SK-N-SH treated with all-trans-retinoic acid at 6 μM for 48 hours (cell line): ENCODE data around the gene CCDC30.

Experiments used
- ATAC-seq: fragments of 200-7000 bp; cut with Tn5 transposase; 3 replicates; pipeline ENCODE4 v1.9.1; 2020; ENCODE audit warnings: mild to moderate bottlenecking, moderate library complexity
- ARNTL ChIP-seq: fragments of 450-650 bp; formaldehyde crosslinking; IDR thresholded peaks from 2 replicates; pipeline ENCODE4 v1.5.0; 2020; ENCODE audit warnings: low read depth, mild to moderate bottlenecking, moderate library complexity, borderline replicate concordance
- BACH2 ChIP-seq: fragments of 250-450 bp; sonication (Bioruptor Pico); IDR thresholded peaks from 2 replicates; pipeline ENCODE4 v1.9.0; 2021; ENCODE audit warnings: mild to moderate bottlenecking, borderline replicate concordance
- CREB5 ChIP-seq: fragments of 250-450 bp; sonication (Bioruptor Pico); IDR thresholded peaks from 2 replicates; pipeline ENCODE4 v1.5.1; 2020; ENCODE audit warnings: low read depth, mild to moderate bottlenecking, moderate library complexity
- CSDC2 ChIP-seq: fragments of 250-450 bp; sonication (Bioruptor Pico); IDR thresholded peaks from 2 replicates; pipeline ENCODE4 v1.5.0; 2020; ENCODE audit warnings: mild to moderate bottlenecking, moderate library complexity
- CSRNP3 ChIP-seq: fragments of 250-450 bp; sonication (Bioruptor Pico); IDR thresholded peaks from 2 replicates; pipeline ENCODE4 v1.5.1; 2021; ENCODE audit warnings: mild to moderate bottlenecking, moderate library complexity
- ESRRG ChIP-seq: fragments of 250-450 bp; sonication (Bioruptor Pico); IDR thresholded peaks from 2 replicates; pipeline ENCODE4 v1.6.1; 2021; ENCODE audit warnings: mild to moderate bottlenecking
- GLIS3 ChIP-seq: fragments of 250-450 bp; sonication (Bioruptor Pico); IDR thresholded peaks from 2 replicates; pipeline ENCODE4 v1.5.0; 2020; ENCODE audit warnings: mild to moderate bottlenecking, moderate library complexity
- ISL1 ChIP-seq: fragments of 250-450 bp; sonication (Bioruptor Pico); IDR thresholded peaks from 2 replicates; pipeline ENCODE4 v2.1.2; 2022; ENCODE audit warnings: mild to moderate bottlenecking, moderate library complexity
- OSR1 ChIP-seq: fragments of 250-450 bp; sonication (Bioruptor Pico); IDR thresholded peaks from 2 replicates; pipeline ENCODE4 v1.8.0; 2022; ENCODE audit warnings: moderate library complexity, mild to moderate bottlenecking, inconsistent platforms
- PATZ1 ChIP-seq: fragments of 250-450 bp; sonication (Bioruptor Pico); IDR thresholded peaks from 2 replicates; pipeline ENCODE4 v1.8.0; 2020; ENCODE audit warnings: mild to moderate bottlenecking, moderate library complexity, borderline replicate concordance
- POU6F1 ChIP-seq: fragments of 250-450 bp; sonication (Bioruptor Pico); IDR thresholded peaks from 2 replicates; pipeline ENCODE4 v1.8.0; 2021; ENCODE audit warnings: low read depth, mild to moderate bottlenecking, moderate library complexity, borderline replicate concordance
- PPARA ChIP-seq: fragments of 250-450 bp; sonication (Bioruptor Pico); IDR thresholded peaks from 2 replicates; pipeline ENCODE4 v1.5.0; 2020; ENCODE audit warnings: mild to moderate bottlenecking, borderline replicate concordance
- RARB ChIP-seq: fragments of 250-450 bp; sonication (Bioruptor Pico); IDR thresholded peaks from 2 replicates; pipeline ENCODE4 v1.8.0; 2021; ENCODE audit warnings: mild to moderate bottlenecking, moderate library complexity
- SNAI2 ChIP-seq: fragments of 250-450 bp; sonication (Bioruptor Pico); IDR thresholded peaks from 2 replicates; pipeline ENCODE4 v1.5.0; 2020; ENCODE audit warnings: mild to moderate bottlenecking, moderate library complexity
- TCF4 ChIP-seq: fragments of 250-450 bp; sonication (Bioruptor Pico); IDR thresholded peaks from 2 replicates; pipeline ENCODE4 v1.8.0; 2021; ENCODE audit warnings: mild to moderate bottlenecking, moderate library complexity, borderline replicate concordance
- TOX ChIP-seq: fragments of 250-450 bp; sonication (Bioruptor Pico); IDR thresholded peaks from 2 replicates; pipeline ENCODE4 v1.8.0; 2021; ENCODE audit warnings: mild to moderate bottlenecking, moderate library complexity, borderline replicate concordance
- TSHZ2 ChIP-seq: fragments of 250-450 bp; sonication (Bioruptor Pico); IDR thresholded peaks from 2 replicates; pipeline ENCODE4 v1.5.0; 2020; ENCODE audit warnings: mild to moderate bottlenecking, moderate library complexity
- ZC3H10 ChIP-seq: fragments of 250-450 bp; sonication (Bioruptor Pico); IDR thresholded peaks from 2 replicates; pipeline ENCODE4 v1.5.1; 2021; ENCODE audit warnings: mild to moderate bottlenecking, moderate library complexity
- ZFP3 ChIP-seq: fragments of 250-450 bp; sonication (Bioruptor Pico); IDR thresholded peaks from 2 replicates; pipeline ENCODE4 v1.5.0; 2020; ENCODE audit warnings: mild to moderate bottlenecking, moderate library complexity
- ZFP30 ChIP-seq: fragments of 450-650 bp; formaldehyde crosslinking; IDR thresholded peaks from 2 replicates; pipeline ENCODE4 v1.5.0; 2022; ENCODE audit warnings: mild to moderate bottlenecking, moderate library complexity
- ZNF565 ChIP-seq: fragments of 450-650 bp; formaldehyde crosslinking; conservative IDR thresholded peaks from 2 replicates; pipeline ENCODE4 v1.5.0; 2020; ENCODE audit warnings: low read depth, mild to moderate bottlenecking, moderate library complexity
- ZNF70 ChIP-seq: fragments of 450-650 bp; formaldehyde crosslinking; IDR thresholded peaks from 2 replicates; pipeline ENCODE4 v1.5.0; 2020; ENCODE audit warnings: mild to moderate bottlenecking, moderate library complexity
- ZNF8 ChIP-seq: fragments of 450-650 bp; formaldehyde crosslinking; IDR thresholded peaks from 2 replicates; pipeline ENCODE4 v1.5.0; 2020; ENCODE audit warnings: mild to moderate bottlenecking, moderate library complexity

CCDC30 gene

GRCh38 chr1:42482635-42483153 is 19.6 kb downstream of the CCDC30 start:
- no peak for ATAC-seq

GRCh38 chr1:42484382-42484781 is 21.3 kb downstream of the CCDC30 start:
- peak; percentile 99 for ATAC-seq

More at GRCh38 chr1:42482635-42483153, 19.6 kb downstream of the CCDC30 start:
- TF ChIP-seq ZFP30 (no peak), TOX (CRISPR knock-in tag) (no peak), ZFP3 (CRISPR knock-in tag) (no peak), ZNF70 (CRISPR knock-in tag) (no peak), ESRRG (CRISPR knock-in tag) (no peak), CREB5 (CRISPR knock-in tag) (no peak), TSHZ2 (CRISPR knock-in tag) (no peak), ZNF8 (CRISPR knock-in tag) (no peak), PATZ1 (CRISPR knock-in tag) (no peak), SNAI2 (no peak), TCF4 (CRISPR knock-in tag) (no peak), RARB (CRISPR knock-in tag) (no peak), BACH2 (no peak), ZC3H10 (CRISPR knock-in tag) (no peak), CSDC2 (CRISPR knock-in tag) (no peak), CSRNP3 (no peak), PPARA (CRISPR knock-in tag) (no peak)

GRCh38 chr1:42490237-42490636 is 27.2 kb downstream of the CCDC30 start:
- ATAC-seq: no peak
- TF ChIP-seq CSDC2 (CRISPR knock-in tag) (no peak), TOX (CRISPR knock-in tag) (no peak), CSRNP3 (no peak), GLIS3 (CRISPR knock-in tag) (no peak), TCF4 (CRISPR knock-in tag) (no peak), ZNF8 (CRISPR knock-in tag) (no peak), PPARA (CRISPR knock-in tag) (no peak), ESRRG (CRISPR knock-in tag) (no peak), ZNF565 (CRISPR knock-in tag) (no peak), ISL1 (CRISPR knock-in tag) (no peak), ZFP30 (no peak), OSR1 (CRISPR knock-in tag) (no peak), ZFP3 (CRISPR knock-in tag) (no peak), BACH2 (no peak), POU6F1 (CRISPR knock-in tag) (no peak), ARNTL (CRISPR knock-in tag) (no peak), PATZ1 (CRISPR knock-in tag) (no peak)

More at GRCh38 chr1:42484382-42484781, 21.3 kb downstream of the CCDC30 start:
- peak; percentile 59 for TF ChIP-seq ISL1 (CRISPR knock-in tag)
- no peak for TF ChIP-seq GLIS3 (CRISPR knock-in tag)
